ENCODE measurements around the gene EXOC6B. TPM values are rescaled to one million over a fixed set of nuclear protein-coding genes. Genes with fewer than 3 reads are reported as not detected.

The EXOC6B gene
- total and polyA plus RNA-seq, 4 donors = 5.8 to 45.9 (median 26.2) TPM

DNA sequence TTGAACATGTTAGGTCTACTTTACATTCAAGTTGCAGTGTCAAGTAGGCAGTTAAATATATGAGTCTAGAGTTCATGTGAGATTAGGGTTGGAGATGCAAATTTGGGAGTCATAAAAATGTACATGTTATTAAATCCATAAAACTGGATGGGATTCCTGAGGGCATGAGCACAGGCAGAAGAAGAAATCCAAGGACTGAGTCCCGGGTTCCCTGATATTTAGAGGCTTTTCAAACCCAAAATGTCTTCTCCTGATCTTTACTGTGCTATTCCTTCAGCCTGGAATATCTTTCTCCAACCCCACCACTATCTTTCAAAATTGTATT is 23.3 kb upstream of the EXOC6B start:
- ATAC-seq (ENCODE audit: low FRiP score) (no peak), DNase-seq (no peak)
- no peak overlapping the region for H3K27ac ChIP-seq (ENCODE audit: low read depth in 1 of 2, low read length in 2 of 2)
- H3K4me1 ChIP-seq (ENCODE audit: control insufficient read depth in 1 of 2, insufficient read depth in 2 of 2, low read length in 2 of 2) = no peaks in the 10 kb centered on the region
- H3K4me3 ChIP-seq (ENCODE audit: low read length in 2 of 2) = no peak overlapping the region
- 70 to 76% methylated on average over 1 of the region's 1 CpG for WGBS, 2 donors
- intact Hi-C loops (cut with DNase I) = no loop called here
- no peaks in the 10 kb centered on the region for H3K36me3 ChIP-seq (ENCODE audit: control insufficient read depth in 1 of 2, insufficient read depth in 2 of 2, low read length in 1 of 2)
- no peaks in the 10 kb centered on the region for H3K9me3 ChIP-seq (ENCODE audit: control insufficient read depth, low read length)
- no peaks in the 10 kb centered on the region for H3K27me3 ChIP-seq (ENCODE audit: control insufficient read depth in 1 of 2, insufficient read depth in 2 of 2, low read length in 1 of 2)

DNA sequence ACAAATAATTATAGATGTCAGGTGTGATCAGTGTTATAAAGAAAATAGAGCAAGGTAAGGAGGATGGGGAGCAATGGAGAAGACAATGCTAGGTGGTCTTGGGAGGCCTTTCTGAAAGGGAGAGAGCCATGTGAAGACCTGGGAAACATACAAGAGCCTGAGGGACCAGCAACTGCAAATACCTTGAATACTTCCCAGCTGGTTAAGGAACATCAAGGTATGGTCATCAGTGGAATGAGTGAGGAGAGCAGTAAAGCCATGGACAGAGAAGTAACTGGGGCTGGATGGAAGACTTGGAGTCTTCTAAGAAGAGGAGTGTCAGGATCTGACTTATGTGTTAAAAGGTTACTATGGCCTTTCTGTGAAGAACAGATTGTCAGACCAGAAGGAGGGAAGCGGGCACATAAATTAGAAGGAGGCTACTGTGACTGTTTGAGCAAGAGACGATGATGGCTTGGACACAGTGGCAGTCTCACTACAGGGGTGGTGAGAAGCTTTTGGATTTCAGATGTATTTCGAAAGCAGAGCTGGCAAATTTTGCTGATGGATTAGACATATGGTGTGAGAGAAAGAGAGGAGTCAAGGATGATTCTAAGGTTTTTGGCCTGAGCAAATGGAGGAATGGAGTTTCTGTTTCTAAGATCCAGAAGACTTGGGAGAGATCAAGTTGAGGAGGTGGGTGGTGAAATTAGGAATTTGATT is 22.8 kb upstream of the EXOC6B start:
- intact Hi-C loops (cut with DNase I) = no loop called here

DNA sequence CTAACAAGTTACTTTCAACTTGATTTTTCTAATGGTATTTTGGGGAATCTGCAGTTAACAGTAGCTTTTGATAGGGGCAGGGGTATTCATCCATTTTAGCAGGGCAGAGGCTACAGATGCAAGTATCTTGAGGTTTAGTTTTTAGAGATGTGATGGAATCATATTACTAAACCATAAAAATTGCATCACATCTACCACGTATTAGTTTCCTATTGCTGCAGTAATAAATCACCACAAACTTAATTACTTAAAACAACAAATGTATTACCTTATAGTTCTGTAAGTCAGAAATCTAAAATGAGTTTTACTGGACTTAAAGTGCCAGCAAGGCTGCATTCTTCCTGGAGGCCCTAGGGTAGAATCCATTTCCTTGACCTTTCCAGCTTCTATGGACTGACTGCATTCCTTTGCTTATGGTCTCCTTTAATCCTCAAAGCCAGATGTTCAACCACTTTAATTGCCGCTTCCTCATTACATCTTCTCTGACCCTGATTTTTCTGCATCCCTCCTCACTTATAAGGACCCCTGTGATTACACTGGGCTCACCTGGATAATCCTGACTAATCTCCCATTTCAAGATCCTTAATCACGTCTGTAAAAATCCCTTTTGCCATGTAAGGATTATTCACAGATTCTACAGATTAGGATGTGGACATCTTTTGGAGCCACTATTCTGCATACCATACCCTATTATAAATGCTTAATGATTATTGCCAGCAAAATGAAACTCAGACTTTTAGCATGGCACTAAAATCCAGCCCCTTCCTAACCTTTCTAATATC is 21.9 kb upstream of the EXOC6B start:
- no peak for ATAC-seq (ENCODE audit: low FRiP score)
- intact Hi-C loops (cut with DNase I) = no loop called here

More for the DNA sequence above, 22.8 kb upstream of the EXOC6B start:
- no peak overlapping the region for H3K27ac ChIP-seq (ENCODE audit: low read depth in 1 of 2, low read length in 2 of 2)
- no peak overlapping the region for H3K4me3 ChIP-seq (ENCODE audit: low read length in 2 of 2)
- ATAC-seq (ENCODE audit: low FRiP score) = no peak
- H3K4me1 ChIP-seq (ENCODE audit: control insufficient read depth in 1 of 2, insufficient read depth in 2 of 2, low read length in 2 of 2) = no peaks in the 10 kb centered on the region
- WGBS, 2 donors = 81 to 89% methylated on average over 3 of the region's 3 CpGs
- no peaks in the 10 kb centered on the region for H3K36me3 ChIP-seq (ENCODE audit: control insufficient read depth in 1 of 2, insufficient read depth in 2 of 2, low read length in 1 of 2)
- H3K27me3 ChIP-seq (ENCODE audit: control insufficient read depth in 1 of 2, insufficient read depth in 2 of 2, low read length in 1 of 2) = no peaks in the 10 kb centered on the region
- no peak for DNase-seq
- no peaks in the 10 kb centered on the region for H3K9me3 ChIP-seq (ENCODE audit: control insufficient read depth, low read length)

DNA sequence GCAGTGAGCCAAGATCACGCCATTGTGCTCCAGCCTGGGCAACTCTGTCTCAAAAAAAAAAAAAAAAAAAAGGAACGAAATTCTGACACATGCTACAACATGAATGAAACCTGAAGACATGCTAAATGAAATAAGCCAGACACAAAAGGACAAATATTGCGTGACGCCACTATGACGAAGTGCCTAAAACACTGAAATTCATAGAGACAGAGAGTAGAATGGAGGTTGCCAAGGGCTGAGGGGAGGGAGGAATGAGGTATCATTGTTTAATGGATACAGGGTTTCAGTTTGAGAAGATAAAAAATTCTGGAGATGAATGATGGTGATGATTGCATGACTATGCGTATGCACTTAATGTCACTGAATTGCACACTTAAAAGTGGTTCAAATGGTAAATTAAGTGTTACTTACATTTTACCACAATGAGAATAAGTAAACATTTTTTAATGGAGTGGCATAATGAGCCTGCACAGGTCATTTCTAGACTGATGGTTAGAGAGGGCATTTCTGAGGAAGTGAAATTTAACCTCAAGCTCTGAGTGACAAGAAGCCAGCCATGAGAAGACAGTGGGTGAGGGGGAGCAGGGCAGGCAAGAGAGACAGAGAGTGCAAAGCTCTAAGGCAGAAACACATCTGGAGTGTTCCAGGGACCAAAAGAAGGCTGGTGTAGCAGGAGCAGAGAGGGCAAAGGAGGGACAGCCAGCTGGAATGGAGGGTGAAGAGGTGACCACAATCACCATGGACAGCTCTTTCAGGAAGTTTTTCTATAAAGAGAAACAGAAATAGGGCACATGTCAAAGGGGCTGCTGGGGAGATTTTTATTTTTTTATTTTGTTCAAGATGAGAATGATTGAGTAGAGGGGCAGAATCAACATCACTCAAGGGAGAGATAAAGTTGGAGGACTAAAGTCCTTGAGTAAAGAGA is 20.6 kb upstream of the EXOC6B start:
- no peaks in the 10 kb centered on the region for H3K4me1 ChIP-seq (ENCODE audit: control insufficient read depth in 1 of 2, insufficient read depth in 2 of 2, low read length in 2 of 2)
- DNase-seq (no peak), ATAC-seq (ENCODE audit: low FRiP score) (no peak)

More for the DNA sequence above, 21.9 kb upstream of the EXOC6B start:
- DNase-seq = no peak
- no peaks in the 10 kb centered on the region for H3K27me3 ChIP-seq (ENCODE audit: control insufficient read depth in 1 of 2, insufficient read depth in 2 of 2, low read length in 1 of 2)
- no peaks in the 10 kb centered on the region for H3K36me3 ChIP-seq (ENCODE audit: control insufficient read depth in 1 of 2, insufficient read depth in 2 of 2, low read length in 1 of 2)
- no peak overlapping the region for H3K27ac ChIP-seq (ENCODE audit: low read depth in 1 of 2, low read length in 2 of 2)
- no peaks in the 10 kb centered on the region for H3K9me3 ChIP-seq (ENCODE audit: control insufficient read depth, low read length)
- no peak overlapping the region for H3K4me3 ChIP-seq (ENCODE audit: low read length in 2 of 2)
- H3K4me1 ChIP-seq (ENCODE audit: control insufficient read depth in 1 of 2, insufficient read depth in 2 of 2, low read length in 2 of 2) = no peaks in the 10 kb centered on the region
- 64 to 69% methylated on average over 3 of the region's 3 CpGs for WGBS, 2 donors

DNA sequence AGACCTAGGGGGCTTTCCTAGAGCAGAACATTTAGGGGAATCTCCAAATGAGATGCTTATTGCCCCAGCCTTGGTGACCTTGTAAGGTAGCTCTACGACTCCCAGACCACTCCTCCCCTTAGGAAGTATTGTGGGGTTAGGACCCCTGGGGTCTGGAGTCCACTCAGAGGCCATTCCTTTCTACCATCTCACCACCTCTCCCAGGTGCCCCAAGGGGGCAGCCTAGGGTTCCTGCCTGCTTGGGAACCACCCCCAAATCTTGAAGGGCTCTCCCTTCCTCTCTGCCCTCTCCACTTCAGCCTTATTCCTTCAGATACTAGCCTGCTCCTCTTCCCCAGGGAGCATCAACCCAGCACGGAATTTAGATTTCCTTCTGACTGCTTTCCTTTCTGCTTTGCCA is 17.5 kb upstream of the EXOC6B start:
- ATAC-seq (ENCODE audit: low FRiP score) (no peak), DNase-seq (no peak)
- Histone ChIP-seq H3K27ac (ENCODE audit: low read depth in 1 of 2, low read length in 2 of 2) (no peak overlapping the region), H3K4me3 (ENCODE audit: low read length in 2 of 2) (no peak overlapping the region), H3K9me3 (ENCODE audit: control insufficient read depth, low read length) (no peaks in the 10 kb centered on the region), H3K4me1 (ENCODE audit: control insufficient read depth in 1 of 2, insufficient read depth in 2 of 2, low read length in 2 of 2) (no peaks in the 10 kb centered on the region), H3K36me3 (ENCODE audit: control insufficient read depth in 1 of 2, insufficient read depth in 2 of 2, low read length in 1 of 2) (no peaks in the 10 kb centered on the region), H3K27me3 (ENCODE audit: control insufficient read depth in 1 of 2, insufficient read depth in 2 of 2, low read length in 1 of 2) (no peaks in the 10 kb centered on the region)
- WGBS, 2 donors = 48 to 55% methylated on average over 2 of the region's 2 CpGs
- intact Hi-C loops (cut with DNase I) = no loop called here

More for the DNA sequence above, 20.6 kb upstream of the EXOC6B start:
- H3K9me3 ChIP-seq (ENCODE audit: control insufficient read depth, low read length) = no peaks in the 10 kb centered on the region
- 73 to 75% methylated on average over 6 of the region's 6 CpGs for WGBS, 2 donors
- H3K27me3 ChIP-seq (ENCODE audit: control insufficient read depth in 1 of 2, insufficient read depth in 2 of 2, low read length in 1 of 2) = no peaks in the 10 kb centered on the region
- H3K27ac ChIP-seq (ENCODE audit: low read depth in 1 of 2, low read length in 2 of 2) = no peak overlapping the region
- intact Hi-C loops (cut with DNase I) = no loop called here
- no peaks in the 10 kb centered on the region for H3K36me3 ChIP-seq (ENCODE audit: control insufficient read depth in 1 of 2, insufficient read depth in 2 of 2, low read length in 1 of 2)
- H3K4me3 ChIP-seq (ENCODE audit: low read length in 2 of 2) = no peak overlapping the region

GRCh38 chr2:72841462-72842125 is 15.8 kb upstream of the EXOC6B start:
- intact Hi-C loops (cut with DNase I) = no loop called here
- WGBS, 2 donors = 57 to 59% methylated on average over 3 of the region's 3 CpGs
- Histone ChIP-seq H3K4me1 (ENCODE audit: control insufficient read depth in 1 of 2, insufficient read depth in 2 of 2, low read length in 2 of 2) (no peaks in the 10 kb centered on the region), H3K27me3 (ENCODE audit: control insufficient read depth in 1 of 2, insufficient read depth in 2 of 2, low read length in 1 of 2) (no peaks in the 10 kb centered on the region), H3K9me3 (ENCODE audit: control insufficient read depth, low read length) (no peaks in the 10 kb centered on the region), H3K27ac (ENCODE audit: low read depth in 1 of 2, low read length in 2 of 2) (no peak overlapping the region), H3K4me3 (ENCODE audit: low read length in 2 of 2) (no peak overlapping the region), H3K36me3 (ENCODE audit: control insufficient read depth in 1 of 2, insufficient read depth in 2 of 2, low read length in 1 of 2) (no peaks in the 10 kb centered on the region)
- DNase-seq (no peak), ATAC-seq (ENCODE audit: low FRiP score) (no peak)

- Histone ChIP-seq H3K27me3 (ENCODE audit: control insufficient read depth in 1 of 2, insufficient read depth in 2 of 2, low read length in 1 of 2) (no peaks in the 10 kb centered on the region), H3K4me1 (ENCODE audit: control insufficient read depth in 1 of 2, insufficient read depth in 2 of 2, low read length in 2 of 2) (no peaks in the 10 kb centered on the region), H3K4me3 (ENCODE audit: low read length in 2 of 2) (no peak overlapping the region), H3K36me3 (ENCODE audit: control insufficient read depth in 1 of 2, insufficient read depth in 2 of 2, low read length in 1 of 2) (no peaks in the 10 kb centered on the region), H3K9me3 (ENCODE audit: control insufficient read depth, low read length) (no peaks in the 10 kb centered on the region), H3K27ac (ENCODE audit: low read depth in 1 of 2, low read length in 2 of 2) (no peak overlapping the region)
- no peak for DNase-seq
- intact Hi-C loops (cut with DNase I) = no loop called here
- 93 to 95% methylated on average over 2 of the region's 2 CpGs for WGBS, 2 donors
- ATAC-seq (ENCODE audit: low FRiP score) = no peak
Observed at GRCh38 chr2:72840066-72840465, 14.2 kb upstream of the EXOC6B start.

DNA sequence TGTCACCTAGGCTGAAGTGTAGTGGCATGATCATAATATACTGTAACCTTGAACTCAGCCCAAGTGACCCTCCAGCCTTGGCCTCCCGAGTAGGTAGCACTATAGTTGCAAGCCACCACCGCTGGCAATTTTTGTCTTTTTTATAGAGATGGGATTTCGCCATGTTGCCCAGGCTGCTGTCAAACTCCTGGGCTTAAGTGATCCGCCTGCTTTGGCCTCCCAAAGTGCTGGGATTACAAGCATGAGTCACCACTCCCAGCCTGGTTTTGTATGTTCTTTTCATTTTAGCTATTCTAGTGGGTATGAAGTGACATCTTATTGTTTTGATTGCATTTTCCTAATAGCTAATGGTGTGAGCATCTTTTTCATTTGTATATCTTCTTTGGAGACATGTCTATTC is 11.3 kb upstream of the EXOC6B start:
- H3K36me3 ChIP-seq (ENCODE audit: control insufficient read depth in 1 of 2, insufficient read depth in 2 of 2, low read length in 1 of 2) = no peaks in the 10 kb centered on the region
- no peaks in the 10 kb centered on the region for H3K9me3 ChIP-seq (ENCODE audit: control insufficient read depth, low read length)
- intact Hi-C loops (cut with DNase I) = no loop called here
- no peak overlapping the region for H3K27ac ChIP-seq (ENCODE audit: low read depth in 1 of 2, low read length in 2 of 2)
- no peak overlapping the region for H3K4me3 ChIP-seq (ENCODE audit: low read length in 2 of 2)
- H3K4me1 ChIP-seq (ENCODE audit: control insufficient read depth in 1 of 2, insufficient read depth in 2 of 2, low read length in 2 of 2) = no peaks in the 10 kb centered on the region
- 79 to 83% methylated on average over 4 of the region's 4 CpGs for WGBS, 2 donors
- no peak for DNase-seq
- no peak for ATAC-seq (ENCODE audit: low FRiP score)
- no peaks in the 10 kb centered on the region for H3K27me3 ChIP-seq (ENCODE audit: control insufficient read depth in 1 of 2, insufficient read depth in 2 of 2, low read length in 1 of 2)
